HL-60/S4 treated with phorbol 12-myristate 13-acetate at 8.2 ng/mL for 4 days and 3 days (cell line): Measurements from ENCODE around the gene NR1D1.

Source experiments
- in situ Hi-C: fragments of 300-500 bp; cut with MboI; formaldehyde crosslinking; loops from 2 replicates; pipeline ENCODE4 v1.15.0; 2022; ENCODE audit warnings: low sequenced_read_pairs

The NR1D1 gene

GRCh38 chr17:40076591-40076990, 23.8 kb downstream of the NR1D1 start:
- in situ Hi-C loops = no loop called here

- in situ Hi-C loops = no loop called here
These were observed 24.4 kb downstream of the NR1D1 start for GRCh38 chr17:40075942-40076498.

- in situ Hi-C loops = no loop called here
These were observed 25.0 kb downstream of the NR1D1 start for GRCh38 chr17:40075201-40075941.

GRCh38 chr17:40074871-40075200, 25.6 kb downstream of the NR1D1 start:
- in situ Hi-C loops = no loop called here

GRCh38 chr17:40074175-40074512, 26.2 kb downstream of the NR1D1 start:
- in situ Hi-C loops = no loop called here

GRCh38 chr17:40073454-40074174, 26.8 kb downstream of the NR1D1 start:
- in situ Hi-C loops = no loop called here

- in situ Hi-C loops = no loop called here
These were observed 27.5 kb downstream of the NR1D1 start for GRCh38 chr17:40072735-40073346.

- in situ Hi-C loops = no loop called here
These were observed 28.2 kb downstream of the NR1D1 start for GRCh38 chr17:40072040-40072734.

- in situ Hi-C loops = no loop called here
These were observed 28.9 kb downstream of the NR1D1 start for GRCh38 chr17:40071313-40072039.

GRCh38 chr17:40070709-40071312, 29.6 kb downstream of the NR1D1 start:
- in situ Hi-C loops = no loop called here

GRCh38 chr17:40069751-40070708, 30.4 kb downstream of the NR1D1 start:
- in situ Hi-C loops = no loop called here

GRCh38 chr17:40068917-40069750, 31.3 kb downstream of the NR1D1 start:
- in situ Hi-C loops = no loop called here

- in situ Hi-C loops = no loop called here
These were observed 31.8 kb downstream of the NR1D1 start for GRCh38 chr17:40068584-40068916.

GRCh38 chr17:40068129-40068581, 32.2 kb downstream of the NR1D1 start:
- in situ Hi-C loops = no loop called here

- in situ Hi-C loops = no loop called here
These were observed 32.7 kb downstream of the NR1D1 start for GRCh38 chr17:40067710-40068109.

GRCh38 chr17:40065769-40066510, 34.4 kb downstream of the NR1D1 start:
- in situ Hi-C loops = no loop called here

- in situ Hi-C loops = no loop called here
These were observed 35.2 kb downstream of the NR1D1 start for GRCh38 chr17:40064971-40065768.
